Measurements from ENCODE around the gene SYNPO2.

GRCh38 chr4:119031218-119031617, 142.6 kb downstream of the SYNPO2 start:
- TF ChIP-seq CTCF (conservative IDR thresholded peaks at IDR 0.05; ENCODE audit: low read depth, low read length) (no peak), EZH2 (IDR thresholded peaks at IDR 0.05; ENCODE audit: low read length, unreplicated experiment) (no peak), EZH2phosphoT487 (IDR thresholded peaks at IDR 0.05; ENCODE audit: borderline replicate concordance, low read length) (no peak)
